HepG2 (cell line): Measurements from ENCODE around the gene SSC4D. TPM values are rescaled to one million over a fixed set of nuclear protein-coding genes. Genes with fewer than 3 reads are reported as not detected.

Experiments used
- BHLHE40 ChIP-seq: IDR thresholded peaks from 2 replicates; pipeline ENCODE4 v1.6.1; 2011; ENCODE audit warnings: low read length, improper control_type of control experiment
- CC2D1A ChIP-seq: sonication (generic); formaldehyde crosslinking; IDR thresholded peaks from 2 replicates; pipeline ENCODE4 v1.8.1; 2023; ENCODE audit warnings: mild to moderate bottlenecking, missing genetic modification reagents
- CREM ChIP-seq, 2 experiments: sonication (generic) in 1 of 2; formaldehyde crosslinking in 1 of 2; IDR thresholded peaks; 2 replicates each; pipeline versions ENCODE4 v1.4.0 to v1.6.1; 2016 to 2020; ENCODE audit warnings: antibody characterized with exemption in 1 of 2, mild to moderate bottlenecking in 1 of 2, missing genetic modification reagents in 1 of 2
- HCFC1 ChIP-seq: fragments of 150-350 bp; IDR thresholded peaks from 2 replicates; pipeline ENCODE4 v1.6.1; 2014; ENCODE audit warnings: low read depth, low read length
- SMAD1 ChIP-seq: sonication (generic); formaldehyde crosslinking; IDR thresholded peaks from 2 replicates; pipeline ENCODE4 v1.4.0; 2020; ENCODE audit warnings: missing genetic modification reagents, low read depth, mild to moderate bottlenecking, borderline replicate concordance
- ZIK1 ChIP-seq: sonication (generic); formaldehyde crosslinking; IDR thresholded peaks from 2 replicates; pipeline ENCODE4 v1.5.0; 2020; ENCODE audit warnings: mild to moderate bottlenecking, low read depth, missing genetic modification reagents, borderline replicate concordance
- ZNF10 ChIP-seq: sonication (generic); formaldehyde crosslinking; IDR thresholded peaks from 2 replicates; pipeline ENCODE4 v1.4.0; 2020; ENCODE audit warnings: mild to moderate bottlenecking, low read depth, missing genetic modification reagents, borderline replicate concordance
- ZNF12 ChIP-seq: sonication (generic); formaldehyde crosslinking; IDR thresholded peaks from 2 replicates; pipeline ENCODE4 v1.5.0; 2020; ENCODE audit warnings: missing genetic modification reagents
- ZNF383 ChIP-seq: sonication (generic); formaldehyde crosslinking; IDR thresholded peaks from 2 replicates; pipeline ENCODE4 v1.4.0; 2020; ENCODE audit warnings: missing genetic modification reagents, mild to moderate bottlenecking, borderline replicate concordance
- ZNF776 ChIP-seq: sonication (generic); formaldehyde crosslinking; IDR thresholded peaks from 2 replicates; pipeline ENCODE4 v1.4.0; 2020; ENCODE audit warnings: mild to moderate bottlenecking, missing genetic modification reagents
- ZNF788 ChIP-seq: sonication (generic); formaldehyde crosslinking; IDR thresholded peaks from 2 replicates; pipeline ENCODE4 v1.5.0; 2020; ENCODE audit warnings: mild to moderate bottlenecking, missing genetic modification reagents, borderline replicate concordance
- polyA plus RNA-seq, 8 experiments: library from polyadenylated mRNA; depleted of rRNA in 3 of 8; stranded (reverse) in 7 of 8; unstranded in 1 of 8; fragments of >200 nt; fragmentation: Illumina TruSeq in 4 of 8; extraction: Trizol in 4 of 8; gene quantifications; 2 replicates each; pipeline versions ENCODE4 v1.2.1 to v1.2.3, GENCODE V29; 2011 to 2016; ENCODE audit warnings: low read depth in 4 of 8, missing spikeins in 1 of 8, mixed read lengths in 1 of 8; ENCODE audit not compliant: insufficient read depth in 1 of 8
- total RNA-seq, 5 experiments: library from RNA; depleted of rRNA; stranded (reverse); fragments of >200 nt; fragmentation: Illumina TruSeq; extraction: Trizol; gene quantifications; 2 replicates each; pipeline ENCODE4 v1.2.3, GENCODE V29; 2016; ENCODE audit warnings: low read depth in 1 of 5
- TF ChIP-seq, protein P1 (sequence below): sonication (generic); formaldehyde crosslinking; IDR thresholded peaks from 2 replicates; pipeline ENCODE4 v1.4.0; 2020; ENCODE audit warnings: missing genetic modification reagents
- TF ChIP-seq, protein P2 (sequence below): sonication (generic); formaldehyde crosslinking; IDR thresholded peaks from 2 replicates; pipeline ENCODE4 v1.4.0; 2020; ENCODE audit warnings: missing genetic modification reagents, borderline replicate concordance
- TF ChIP-seq, protein P3 (sequence below): sonication (generic); formaldehyde crosslinking; IDR thresholded peaks from 2 replicates; pipeline ENCODE4 v1.9.0; 2021; ENCODE audit warnings: missing genetic modification reagents, borderline replicate concordance
- TF ChIP-seq, protein P4 (sequence below): fragments of 450-650 bp; IDR thresholded peaks from 2 replicates; pipeline ENCODE4 v1.6.1; 2016

The SSC4D gene
- total and polyA plus RNA-seq, 2 of the 13 experiments (the other 11 are each of a cell fraction or from before 2014, with no cell fraction given) = 33.3 to 63.8 TPM

DNA sequence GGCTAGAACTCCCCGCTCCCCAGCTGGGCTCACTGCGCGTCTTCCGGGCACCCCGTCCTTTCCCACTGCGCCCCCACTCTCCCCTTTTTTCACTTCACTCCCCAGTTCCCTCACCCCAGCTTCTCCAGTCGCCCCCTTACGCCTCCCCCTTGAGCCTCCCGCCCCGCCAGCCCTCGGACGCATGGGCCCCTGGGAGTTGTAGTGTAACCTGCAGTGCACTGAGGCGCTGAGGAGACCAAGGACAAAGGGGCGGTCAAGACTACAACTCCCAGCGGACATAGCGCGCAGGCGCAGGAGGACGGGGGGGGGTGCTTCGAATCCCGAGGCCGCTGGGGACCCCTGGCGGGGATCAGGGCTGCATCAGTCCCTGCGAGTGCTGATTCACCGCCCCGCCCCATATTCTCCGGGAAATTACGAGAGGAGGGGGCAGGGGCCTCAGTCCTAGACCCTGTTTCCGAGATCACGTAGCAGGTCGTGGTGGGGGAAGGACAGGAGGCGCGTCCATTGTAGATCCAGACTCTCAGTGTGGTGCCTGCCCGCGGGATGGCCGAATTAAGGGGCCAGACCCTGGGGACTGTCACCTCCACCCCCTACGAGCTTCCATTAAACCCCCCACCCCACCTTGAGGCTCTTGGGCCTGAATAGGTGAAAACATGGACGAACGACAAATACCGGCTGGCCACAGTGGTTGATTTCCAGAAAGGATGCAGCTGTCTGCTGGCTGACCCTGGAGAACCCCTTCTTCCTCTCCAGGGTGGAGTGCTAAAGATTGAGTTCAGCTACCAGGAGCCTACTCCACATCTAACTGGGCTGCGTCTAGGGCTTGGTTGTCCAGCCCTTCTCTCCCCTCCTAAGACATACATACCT lies 50.2 kb downstream of the SSC4D start (continued):
- TF ChIP-seq, protein P1, sequence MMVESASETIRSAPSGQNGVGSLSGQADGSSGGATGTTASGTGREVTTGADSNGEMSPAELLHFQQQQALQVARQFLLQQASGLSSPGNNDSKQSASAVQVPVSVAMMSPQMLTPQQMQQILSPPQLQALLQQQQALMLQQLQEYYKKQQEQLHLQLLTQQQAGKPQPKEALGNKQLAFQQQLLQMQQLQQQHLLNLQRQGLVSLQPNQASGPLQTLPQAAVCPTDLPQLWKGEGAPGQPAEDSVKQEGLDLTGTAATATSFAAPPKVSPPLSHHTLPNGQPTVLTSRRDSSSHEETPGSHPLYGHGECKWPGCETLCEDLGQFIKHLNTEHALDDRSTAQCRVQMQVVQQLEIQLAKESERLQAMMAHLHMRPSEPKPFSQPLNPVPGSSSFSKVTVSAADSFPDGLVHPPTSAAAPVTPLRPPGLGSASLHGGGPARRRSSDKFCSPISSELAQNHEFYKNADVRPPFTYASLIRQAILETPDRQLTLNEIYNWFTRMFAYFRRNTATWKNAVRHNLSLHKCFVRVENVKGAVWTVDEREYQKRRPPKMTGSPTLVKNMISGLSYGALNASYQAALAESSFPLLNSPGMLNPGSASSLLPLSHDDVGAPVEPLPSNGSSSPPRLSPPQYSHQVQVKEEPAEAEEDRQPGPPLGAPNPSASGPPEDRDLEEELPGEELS (CRISPR knock-in tag) = peak; percentile 47; the same call in 1 of the 2 replicates
- TF ChIP-seq, protein P2, sequence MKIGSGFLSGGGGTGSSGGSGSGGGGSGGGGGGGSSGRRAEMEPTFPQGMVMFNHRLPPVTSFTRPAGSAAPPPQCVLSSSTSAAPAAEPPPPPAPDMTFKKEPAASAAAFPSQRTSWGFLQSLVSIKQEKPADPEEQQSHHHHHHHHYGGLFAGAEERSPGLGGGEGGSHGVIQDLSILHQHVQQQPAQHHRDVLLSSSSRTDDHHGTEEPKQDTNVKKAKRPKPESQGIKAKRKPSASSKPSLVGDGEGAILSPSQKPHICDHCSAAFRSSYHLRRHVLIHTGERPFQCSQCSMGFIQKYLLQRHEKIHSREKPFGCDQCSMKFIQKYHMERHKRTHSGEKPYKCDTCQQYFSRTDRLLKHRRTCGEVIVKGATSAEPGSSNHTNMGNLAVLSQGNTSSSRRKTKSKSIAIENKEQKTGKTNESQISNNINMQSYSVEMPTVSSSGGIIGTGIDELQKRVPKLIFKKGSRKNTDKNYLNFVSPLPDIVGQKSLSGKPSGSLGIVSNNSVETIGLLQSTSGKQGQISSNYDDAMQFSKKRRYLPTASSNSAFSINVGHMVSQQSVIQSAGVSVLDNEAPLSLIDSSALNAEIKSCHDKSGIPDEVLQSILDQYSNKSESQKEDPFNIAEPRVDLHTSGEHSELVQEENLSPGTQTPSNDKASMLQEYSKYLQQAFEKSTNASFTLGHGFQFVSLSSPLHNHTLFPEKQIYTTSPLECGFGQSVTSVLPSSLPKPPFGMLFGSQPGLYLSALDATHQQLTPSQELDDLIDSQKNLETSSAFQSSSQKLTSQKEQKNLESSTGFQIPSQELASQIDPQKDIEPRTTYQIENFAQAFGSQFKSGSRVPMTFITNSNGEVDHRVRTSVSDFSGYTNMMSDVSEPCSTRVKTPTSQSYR = peak; percentile 94
- 0 out of 2 replicates have a peak, but pooled peaks have one; percentile 1 for TF ChIP-seq BHLHE40
- no peak for TF ChIP-seq ZNF776 (CRISPR knock-in tag)
- peak; percentile 80; the same call in 1 of the 2 replicates for TF ChIP-seq SMAD1 (CRISPR knock-in tag)
- no peak for TF ChIP-seq CC2D1A
- peak; percentile 59; the same call in 1 of the 2 replicates for TF ChIP-seq ZNF12 (CRISPR knock-in tag)
- peak; percentile 93 for TF ChIP-seq HCFC1
- TF ChIP-seq CREM (IDR thresholded peaks at IDR 0.05) = peak; percentile 87
- no peak for TF ChIP-seq CREM (CRISPR knock-in tag; IDR thresholded peaks at IDR 0.05)
- TF ChIP-seq, protein P3, sequence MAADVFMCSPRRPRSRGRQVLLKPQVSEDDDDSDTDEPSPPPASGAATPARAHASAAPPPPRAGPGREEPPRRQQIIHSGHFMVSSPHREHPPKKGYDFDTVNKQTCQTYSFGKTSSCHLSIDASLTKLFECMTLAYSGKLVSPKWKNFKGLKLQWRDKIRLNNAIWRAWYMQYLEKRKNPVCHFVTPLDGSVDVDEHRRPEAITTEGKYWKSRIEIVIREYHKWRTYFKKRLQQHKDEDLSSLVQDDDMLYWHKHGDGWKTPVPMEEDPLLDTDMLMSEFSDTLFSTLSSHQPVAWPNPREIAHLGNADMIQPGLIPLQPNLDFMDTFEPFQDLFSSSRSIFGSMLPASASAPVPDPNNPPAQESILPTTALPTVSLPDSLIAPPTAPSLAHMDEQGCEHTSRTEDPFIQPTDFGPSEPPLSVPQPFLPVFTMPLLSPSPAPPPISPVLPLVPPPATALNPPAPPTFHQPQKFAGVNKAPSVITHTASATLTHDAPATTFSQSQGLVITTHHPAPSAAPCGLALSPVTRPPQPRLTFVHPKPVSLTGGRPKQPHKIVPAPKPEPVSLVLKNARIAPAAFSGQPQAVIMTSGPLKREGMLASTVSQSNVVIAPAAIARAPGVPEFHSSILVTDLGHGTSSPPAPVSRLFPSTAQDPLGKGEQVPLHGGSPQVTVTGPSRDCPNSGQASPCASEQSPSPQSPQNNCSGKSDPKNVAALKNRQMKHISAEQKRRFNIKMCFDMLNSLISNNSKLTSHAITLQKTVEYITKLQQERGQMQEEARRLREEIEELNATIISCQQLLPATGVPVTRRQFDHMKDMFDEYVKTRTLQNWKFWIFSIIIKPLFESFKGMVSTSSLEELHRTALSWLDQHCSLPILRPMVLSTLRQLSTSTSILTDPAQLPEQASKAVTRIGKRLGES = no peak
- no peak for TF ChIP-seq ZNF10
- TF ChIP-seq, protein P4, sequence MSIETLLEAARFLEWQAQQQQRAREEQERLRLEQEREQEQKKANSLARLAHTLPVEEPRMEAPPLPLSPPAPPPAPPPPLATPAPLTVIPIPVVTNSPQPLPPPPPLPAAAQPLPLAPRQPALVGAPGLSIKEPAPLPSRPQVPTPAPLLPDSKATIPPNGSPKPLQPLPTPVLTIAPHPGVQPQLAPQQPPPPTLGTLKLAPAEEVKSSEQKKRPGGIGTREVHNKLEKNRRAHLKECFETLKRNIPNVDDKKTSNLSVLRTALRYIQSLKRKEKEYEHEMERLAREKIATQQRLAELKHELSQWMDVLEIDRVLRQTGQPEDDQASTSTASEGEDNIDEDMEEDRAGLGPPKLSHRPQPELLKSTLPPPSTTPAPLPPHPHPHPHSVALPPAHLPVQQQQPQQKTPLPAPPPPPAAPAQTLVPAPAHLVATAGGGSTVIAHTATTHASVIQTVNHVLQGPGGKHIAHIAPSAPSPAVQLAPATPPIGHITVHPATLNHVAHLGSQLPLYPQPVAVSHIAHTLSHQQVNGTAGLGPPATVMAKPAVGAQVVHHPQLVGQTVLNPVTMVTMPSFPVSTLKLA = peak; percentile 33; the same call in 1 of the 2 replicates
- TF ChIP-seq ZIK1 (CRISPR knock-in tag) = peak; percentile 68
- TF ChIP-seq ZNF788 (CRISPR knock-in tag) = no peak; the same call in 1 of the 2 replicates
- TF ChIP-seq ZNF383 (CRISPR knock-in tag) = peak; percentile 76
